Neural cell (in vitro differentiated cells): ENCODE measurements around the gene TMEM143.

Experiments used
- CTCF ChIP-seq: fragments of 450-650 bp; IDR thresholded peaks from 2 replicates; pipeline ENCODE4 v1.5.1; 2014; ENCODE audit warnings: antibody characterized with exemption, mild to moderate bottlenecking, moderate library complexity; ENCODE audit not compliant: poor library complexity, severe bottlenecking
- TAF1 ChIP-seq: IDR thresholded peaks from 2 replicates; pipeline ENCODE4 v1.6.1; 2012; ENCODE audit warnings: low read depth

GRCh38 chr19:48315712-48316111, 48.0 kb downstream of the TMEM143 start:
- no peak for TF ChIP-seq CTCF
- no peak for TF ChIP-seq TAF1
